22Rv1 (cell line): Measurements from ENCODE around the gene YAP1.

Source experiments
- CTCF ChIP-seq: fragments of 450-650 bp; IDR thresholded peaks from 2 replicates; pipeline ENCODE4 v1.5.1; 2017; ENCODE audit warnings: mild to moderate bottlenecking
- ZFX ChIP-seq: fragments of 450-650 bp; IDR thresholded peaks from 2 replicates; pipeline ENCODE4 v1.6.1; 2017; ENCODE audit warnings: antibody characterized with exemption, borderline replicate concordance

GRCh38 chr11:102274628-102275027, 164.4 kb downstream of the YAP1 start:
- TF ChIP-seq CTCF, result no peak
- TF ChIP-seq ZFX, result no peak
